Measurements from ENCODE around the gene LRRC42. TPM values are rescaled to one million over a fixed set of nuclear protein-coding genes. Genes with fewer than 3 reads are reported as not detected.

The LRRC42 gene
- total RNA-seq, 4 donors from 2014 or later = 0.51 to 30.7 (median 25.1) TPM

DNA sequence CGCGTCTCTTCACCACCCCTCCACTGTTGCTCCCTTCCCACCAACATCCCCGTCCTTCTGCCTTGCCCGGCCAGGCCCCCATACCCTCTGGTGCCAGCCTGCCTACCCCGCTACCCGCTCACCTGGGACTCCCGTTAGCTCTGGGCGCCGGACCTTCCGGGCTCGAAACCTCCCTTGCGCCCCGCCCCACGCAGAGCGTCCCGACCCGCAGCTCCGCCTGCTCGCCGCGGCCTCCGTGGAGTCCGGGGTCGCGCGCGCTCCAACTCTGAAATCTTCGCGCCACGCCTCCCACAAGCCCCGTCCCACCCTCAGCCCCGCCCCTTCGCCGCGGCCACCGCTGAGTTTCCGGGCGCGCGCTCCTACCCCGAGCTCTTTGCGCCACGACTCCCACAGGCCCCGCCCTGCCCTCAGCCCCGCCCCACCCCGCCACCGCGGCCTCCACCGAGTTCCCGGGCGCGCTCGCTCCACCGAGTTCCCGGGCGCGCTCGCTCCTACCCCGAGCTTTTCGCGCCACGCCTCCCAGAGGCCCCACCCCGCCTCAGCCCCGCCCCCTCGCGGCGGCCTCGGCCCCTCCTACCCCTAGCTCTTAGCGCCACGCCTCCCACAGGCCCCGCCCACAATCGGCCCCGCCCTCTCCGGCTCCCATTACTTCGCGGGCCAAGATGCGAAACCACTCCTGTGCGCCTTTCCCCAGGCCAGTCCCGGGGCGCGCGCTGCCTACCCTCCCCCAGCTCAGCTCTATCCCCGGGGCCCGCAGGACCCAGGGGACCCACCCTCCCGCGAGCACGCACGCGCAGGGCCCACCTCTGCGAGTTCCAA, 508 bp upstream of the LRRC42 start, which contains the start of gene IFT25:
IFT25 (minus strand) TSS at position 267 of the 819 bp plus-strand sequence. CDS start 5,617 bp downstream, outside the sequence.
- Histone ChIP-seq H3K4me3 (peak within 1 kb of the TSS; percentile 86 to 98), H3K27me3 (no peaks in the 10 kb centered on the region), H3K4me1 (peaks cover 3 to 11% of the 10 kb centered on the region in 2 donors), H3K27ac (peak within 1 kb of the TSS; percentile 92 to 93), H3K9me3 (no peaks in the 10 kb centered on the region), H3K36me3 (no peaks in the 10 kb centered on the region)
- TF ChIP-seq, protein P1, sequence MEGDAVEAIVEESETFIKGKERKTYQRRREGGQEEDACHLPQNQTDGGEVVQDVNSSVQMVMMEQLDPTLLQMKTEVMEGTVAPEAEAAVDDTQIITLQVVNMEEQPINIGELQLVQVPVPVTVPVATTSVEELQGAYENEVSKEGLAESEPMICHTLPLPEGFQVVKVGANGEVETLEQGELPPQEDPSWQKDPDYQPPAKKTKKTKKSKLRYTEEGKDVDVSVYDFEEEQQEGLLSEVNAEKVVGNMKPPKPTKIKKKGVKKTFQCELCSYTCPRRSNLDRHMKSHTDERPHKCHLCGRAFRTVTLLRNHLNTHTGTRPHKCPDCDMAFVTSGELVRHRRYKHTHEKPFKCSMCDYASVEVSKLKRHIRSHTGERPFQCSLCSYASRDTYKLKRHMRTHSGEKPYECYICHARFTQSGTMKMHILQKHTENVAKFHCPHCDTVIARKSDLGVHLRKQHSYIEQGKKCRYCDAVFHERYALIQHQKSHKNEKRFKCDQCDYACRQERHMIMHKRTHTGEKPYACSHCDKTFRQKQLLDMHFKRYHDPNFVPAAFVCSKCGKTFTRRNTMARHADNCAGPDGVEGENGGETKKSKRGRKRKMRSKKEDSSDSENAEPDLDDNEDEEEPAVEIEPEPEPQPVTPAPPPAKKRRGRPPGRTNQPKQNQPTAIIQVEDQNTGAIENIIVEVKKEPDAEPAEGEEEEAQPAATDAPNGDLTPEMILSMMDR (IDR thresholded peaks at IDR 0.05) = no peak
- peak; percentile 80 to 82 for TF ChIP-seq POLR2A (IDR thresholded peaks at IDR 0.05)
- intact Hi-C loops (cut with DNase I; ENCODE audit: low total_unique reads) = no loop called here
- DNase-seq = peak; percentile 98

DNA sequence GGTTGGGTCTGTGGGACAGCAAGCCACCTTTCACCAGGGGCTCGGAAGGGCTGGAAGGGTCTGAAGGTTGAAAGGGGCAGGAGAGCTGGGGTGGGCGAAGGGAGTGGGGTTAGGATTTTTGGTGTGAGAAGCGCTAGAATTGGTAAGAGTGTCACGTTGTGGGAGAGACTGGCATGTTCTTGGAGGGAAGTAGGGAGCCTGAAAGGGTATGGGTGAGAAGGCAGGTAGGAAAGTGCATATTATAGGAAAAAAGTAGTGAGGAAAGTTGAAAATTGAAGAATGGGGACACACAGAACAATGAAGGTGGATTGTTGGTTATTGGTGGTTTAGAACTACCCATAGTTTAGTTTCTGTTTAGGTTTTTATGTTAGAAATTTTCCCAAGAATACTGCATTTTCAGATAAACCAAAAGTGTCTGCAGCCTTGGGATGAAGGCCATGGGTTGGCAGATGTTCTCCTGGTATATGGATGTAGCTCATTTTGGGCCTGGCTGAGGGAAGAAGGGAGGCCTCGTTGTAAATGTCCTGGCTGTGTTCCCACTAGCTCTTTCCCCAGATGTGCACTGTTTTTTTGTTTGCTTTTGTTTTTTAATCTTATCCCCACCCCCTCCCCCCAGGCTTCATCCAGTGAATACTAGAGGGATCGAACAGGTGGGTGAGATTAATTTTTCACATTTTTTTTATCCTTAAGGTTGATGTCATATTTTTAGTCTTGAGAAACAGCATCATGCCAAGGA, 1.2 kb downstream of the LRRC42 start:
- no peak for TF ChIP-seq POLR2A (IDR thresholded peaks at IDR 0.05)
- TF ChIP-seq, protein P1 (IDR thresholded peaks at IDR 0.05) = no peak
- intact Hi-C loops (cut with DNase I; ENCODE audit: low total_unique reads) = no loop called here
- H3K36me3 ChIP-seq = no peaks in the 10 kb centered on the region
- peak overlapping the region; percentile 86 to 98 for H3K4me3 ChIP-seq
- peak overlapping the region; percentile 92 to 93 for H3K27ac ChIP-seq
- no peaks in the 10 kb centered on the region for H3K27me3 ChIP-seq
- H3K4me1 ChIP-seq = peaks cover 3 to 11% of the 10 kb centered on the region in 2 donors
- DNase-seq = peak in 1 of 2 donors; percentile 19
- H3K9me3 ChIP-seq = no peaks in the 10 kb centered on the region

DNA sequence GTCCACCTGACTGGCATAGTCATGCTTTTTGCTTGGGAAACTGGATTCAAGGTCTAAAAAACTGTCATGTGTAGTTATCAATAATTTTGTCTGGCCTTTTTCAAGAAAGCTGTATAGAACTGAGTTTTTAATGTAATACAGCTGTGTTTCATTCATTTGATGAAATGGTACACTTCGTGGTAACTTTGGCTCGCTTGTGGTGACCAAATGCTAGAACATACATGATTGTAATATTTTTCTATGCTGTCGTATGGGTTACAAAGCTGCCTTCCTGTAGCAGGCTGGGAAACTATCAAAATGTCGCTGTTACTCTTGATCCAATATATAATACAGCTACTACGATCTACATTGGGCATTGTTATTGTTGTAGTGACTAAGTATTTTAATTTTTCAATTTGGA, 2.1 kb downstream of the LRRC42 start:
- H3K9me3 ChIP-seq = no peaks in the 10 kb centered on the region
- H3K27ac ChIP-seq = peak overlapping the region in 1 of 2 donors; percentile 93
- H3K4me1 ChIP-seq = peaks cover 3 to 11% of the 10 kb centered on the region in 2 donors
- intact Hi-C loops (cut with DNase I; ENCODE audit: low total_unique reads) = no loop called here
- DNase-seq = no peak
- no peak for TF ChIP-seq POLR2A (IDR thresholded peaks at IDR 0.05)
- TF ChIP-seq, protein P1 (IDR thresholded peaks at IDR 0.05) = no peak
- no peaks in the 10 kb centered on the region for H3K27me3 ChIP-seq
- no peak overlapping the region for H3K4me3 ChIP-seq
- no peaks in the 10 kb centered on the region for H3K36me3 ChIP-seq

DNA sequence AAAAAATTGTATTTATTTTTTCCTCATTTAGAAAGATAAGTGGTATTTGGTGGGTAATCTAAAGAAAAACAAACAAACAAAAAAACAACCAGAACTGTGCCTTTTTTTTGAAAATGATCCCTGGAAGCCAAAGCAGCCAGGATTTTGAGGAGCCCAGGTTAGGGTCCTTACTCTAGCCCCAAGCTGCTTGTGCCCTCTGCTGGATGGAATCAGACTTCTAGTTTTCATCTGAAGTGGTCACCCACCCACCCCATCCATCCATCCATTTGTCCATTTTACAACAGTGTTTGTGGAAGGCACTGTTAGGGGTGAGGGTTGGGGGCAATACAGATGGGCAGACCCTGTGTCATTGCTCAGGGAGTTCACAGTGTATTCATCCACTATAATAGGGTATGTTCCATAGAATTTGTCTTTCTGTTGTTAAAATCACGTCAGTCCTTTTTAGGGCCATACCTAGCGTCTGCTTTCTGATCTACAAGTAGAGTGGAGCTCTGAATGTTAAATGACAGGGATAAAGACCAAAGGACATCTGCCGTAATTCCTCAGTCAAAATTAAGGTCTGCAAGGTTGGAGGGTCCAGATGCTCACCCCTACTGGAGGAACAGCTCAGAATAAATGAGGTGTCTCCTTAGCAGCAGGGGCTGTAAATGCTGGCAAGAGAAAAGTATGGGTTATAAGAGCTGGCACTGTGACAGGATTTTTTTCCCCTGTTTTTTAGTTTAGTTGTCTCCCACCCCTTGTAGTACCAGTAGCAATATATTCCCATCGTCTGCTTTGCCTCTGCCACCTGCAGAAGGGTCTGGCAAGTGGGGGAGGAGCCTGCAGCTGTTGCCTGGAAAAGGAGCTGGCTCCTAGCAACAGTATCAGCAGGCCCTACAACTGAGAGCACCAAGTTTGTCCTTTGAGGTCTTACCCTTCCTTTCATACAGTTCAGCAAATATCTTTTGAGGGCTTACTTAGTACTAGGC, 3.2 kb downstream of the LRRC42 start:
- peak in 1 of 2 donors; percentile 43 for DNase-seq
- H3K4me3 ChIP-seq = no peak overlapping the region
- no peaks in the 10 kb centered on the region for H3K27me3 ChIP-seq
- H3K4me1 ChIP-seq = peaks cover 3 to 10% of the 10 kb centered on the region in 2 donors
- H3K9me3 ChIP-seq = no peaks in the 10 kb centered on the region
- no peak overlapping the region for H3K27ac ChIP-seq
- no peaks in the 10 kb centered on the region for H3K36me3 ChIP-seq
- no peak for TF ChIP-seq POLR2A (IDR thresholded peaks at IDR 0.05)
- TF ChIP-seq, protein P1 (IDR thresholded peaks at IDR 0.05) = peak; percentile 53 to 60 (median 58)
- intact Hi-C loops (cut with DNase I; ENCODE audit: low total_unique reads) = no loop called here
